Stimulated activated CD4-positive, alpha-beta T cell treated with anti-CD3 and anti-CD28 coated beads, Interleukin-12 subunit alpha, Interleukin-12 subunit beta, amount 100 ng/mL, for 24 hours (primary cell): Measurements from ENCODE around the gene HAUS6.
"Not testable (repeated sequence)": the region's sequence is repeated elsewhere in the genome, so short reads cannot be mapped to it uniquely, and the experiment has no call there.

Experiments
- DNase-seq, 2 experiments: peaks; one replicate each; pipeline ENCODE4 v3.0.0-alpha.2; 2020; ENCODE audit warnings: low read depth in 2 of 2

Gene HAUS6

DNA sequence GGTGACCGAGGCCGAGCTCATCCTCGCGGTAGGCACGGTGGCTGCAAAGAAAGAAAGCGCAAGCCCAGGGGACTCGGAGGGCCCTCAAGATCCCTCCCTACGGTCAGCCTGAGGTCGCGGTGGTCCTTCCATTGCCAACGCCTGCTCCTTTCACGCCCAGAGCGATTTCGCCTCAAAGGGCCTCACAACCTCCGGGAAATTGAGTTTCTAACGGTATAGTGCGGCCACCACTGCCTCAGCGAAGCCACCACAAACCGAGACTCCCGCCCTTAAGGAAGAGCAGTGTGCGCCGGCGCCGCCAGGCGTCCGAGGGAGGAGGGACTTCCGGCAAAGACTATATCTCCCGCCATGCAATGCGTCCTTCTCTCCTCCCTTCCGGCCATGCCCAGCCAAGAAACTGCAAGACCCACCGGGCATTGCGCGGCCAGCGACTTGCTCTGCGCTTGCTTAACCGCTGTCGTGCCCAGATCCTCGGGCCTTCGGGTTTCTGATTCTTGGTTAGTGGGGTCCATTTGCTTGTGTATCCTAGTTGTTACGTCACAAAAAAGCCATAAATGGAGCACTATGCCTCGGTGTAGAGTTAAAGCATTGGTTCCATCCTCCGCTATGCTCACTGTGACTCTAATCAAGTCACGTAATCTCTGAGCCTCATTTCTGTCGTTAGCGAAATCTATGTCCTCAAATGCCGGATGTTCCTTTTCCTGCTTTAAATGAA is at the start of gene HAUS6:
HAUS6 (minus strand) TSS at position 274 of the 715 bp plus-strand sequence; CDS start at position 21, 253 bp downstream.
- peak; percentile 67 to 75 for DNase-seq

DNA sequence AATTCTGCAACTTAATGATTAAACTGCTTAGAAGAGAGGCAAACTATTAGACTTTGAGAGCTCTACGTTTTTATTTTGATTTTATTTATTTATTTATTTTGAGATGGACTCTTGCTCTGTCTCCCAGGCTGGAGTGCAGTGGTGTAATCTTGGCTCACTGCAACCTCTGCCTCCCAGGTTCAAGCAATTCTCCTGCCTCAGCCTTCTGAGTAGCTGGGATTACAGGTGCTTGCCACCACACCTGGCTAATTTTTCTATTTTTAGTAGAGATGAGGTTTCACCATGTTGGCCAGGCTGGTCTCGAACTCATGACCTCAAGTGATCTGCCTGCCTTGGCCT is 49.4 kb upstream of the HAUS6 start:
- DNase-seq = not testable (repeated sequence)

DNA sequence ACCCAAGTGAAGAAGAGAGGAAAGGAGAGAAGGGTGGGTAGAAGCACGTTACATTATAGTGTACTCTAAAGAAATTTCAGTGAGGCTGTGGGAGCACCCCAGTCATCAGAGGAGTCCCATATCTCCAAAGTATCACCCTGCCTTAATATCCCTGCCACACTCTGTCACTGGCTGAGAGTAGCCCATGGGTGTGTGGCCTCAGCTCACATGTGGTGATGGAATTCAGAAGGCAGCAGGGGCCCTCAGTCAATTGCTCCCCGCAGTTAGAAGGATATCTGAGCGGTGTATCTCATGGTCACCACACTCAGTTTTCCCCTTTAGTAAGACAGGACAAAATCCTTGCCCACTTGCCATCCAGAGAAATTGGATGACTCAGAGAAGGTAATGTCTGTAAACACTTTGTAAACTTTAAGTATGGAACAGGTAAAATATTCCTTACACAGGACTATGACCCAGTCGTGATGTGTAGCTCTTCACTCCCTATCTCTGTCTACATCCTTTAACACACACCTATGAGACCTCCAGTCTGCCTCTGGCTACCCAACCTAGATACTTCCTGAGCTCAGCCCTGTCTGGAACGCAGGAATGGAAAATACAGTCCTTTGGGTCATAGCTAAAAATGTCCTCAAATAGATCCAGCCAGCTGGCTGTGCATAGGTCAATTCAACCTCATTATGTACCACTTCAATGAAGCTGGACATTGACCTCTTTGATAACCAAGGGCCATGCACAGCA is 48.9 kb upstream of the HAUS6 start:
- DNase-seq = no peak

GRCh38 chr9:19149230-19149629 is 46.5 kb upstream of the HAUS6 start:
- no peak for DNase-seq

DNA sequence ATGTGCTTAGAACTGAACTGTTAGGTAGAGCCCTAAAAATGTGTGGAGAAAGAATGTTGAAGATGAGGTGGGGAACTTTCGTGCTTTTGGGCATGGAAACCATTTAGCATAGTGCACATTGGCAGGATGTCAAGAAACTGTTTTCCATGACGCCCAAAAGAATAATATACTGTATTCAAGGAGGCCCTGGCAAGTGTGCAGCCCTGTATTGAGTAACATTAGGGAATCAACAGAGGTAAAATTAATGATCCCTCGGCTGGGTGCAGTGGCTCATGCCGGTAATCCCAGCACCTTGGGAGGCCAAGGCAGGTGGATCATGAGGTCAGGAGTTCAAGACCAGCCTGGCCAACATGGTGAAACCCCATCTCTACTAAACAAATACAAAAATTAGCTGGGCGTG is 45.5 kb upstream of the HAUS6 start:
- no peak for DNase-seq

- DNase-seq = no peak
These were observed 43.8 kb upstream of the HAUS6 start for GRCh38 chr9:19146441-19147024.

GRCh38 chr9:19145881-19146280 is 43.2 kb upstream of the HAUS6 start:
- DNase-seq = no peak

DNA sequence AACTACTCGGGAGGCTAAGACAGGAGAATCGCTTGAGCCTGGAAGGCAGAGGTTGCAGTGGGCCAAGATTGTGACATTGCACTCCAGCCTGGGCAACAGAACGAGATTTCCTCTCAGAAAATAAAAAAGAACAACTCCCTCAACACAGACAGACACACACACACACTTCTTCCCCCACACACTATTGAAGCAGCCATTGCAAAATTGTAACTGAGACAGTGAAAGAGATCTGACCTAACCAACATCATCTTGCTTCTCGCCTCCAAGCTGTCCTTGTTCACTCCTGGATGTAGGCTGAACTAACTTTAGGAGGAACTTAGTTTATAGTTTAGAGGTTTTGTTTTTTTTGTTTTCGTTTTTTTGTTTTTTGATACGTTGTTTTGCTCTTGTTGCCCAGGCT is 37.6 kb upstream of the HAUS6 start:
- DNase-seq = no peak

GRCh38 chr9:19138084-19138483 is 35.4 kb upstream of the HAUS6 start:
- no peak for DNase-seq

GRCh38 chr9:19137282-19137681 is 34.6 kb upstream of the HAUS6 start:
- DNase-seq = no peak

DNA sequence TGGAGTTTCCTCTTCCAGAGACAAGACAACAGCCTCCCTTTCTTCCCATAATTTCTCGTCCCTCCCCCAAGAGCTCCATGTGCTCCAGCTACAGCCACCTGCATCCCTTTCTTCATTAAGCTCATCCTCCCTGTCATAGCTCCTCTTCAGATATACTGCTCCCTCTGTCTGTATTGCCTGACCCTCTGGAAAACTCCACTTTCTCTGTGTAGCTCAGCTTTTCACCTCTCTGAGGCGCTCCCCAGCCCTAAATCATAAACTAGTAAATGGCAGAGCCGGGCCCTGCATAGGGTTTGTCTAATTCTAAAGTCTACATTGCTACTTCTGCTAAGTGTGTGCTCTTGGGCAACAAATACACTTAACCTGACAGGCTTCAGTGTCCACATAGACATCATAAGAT is 33.4 kb upstream of the HAUS6 start:
- no peak for DNase-seq

DNA sequence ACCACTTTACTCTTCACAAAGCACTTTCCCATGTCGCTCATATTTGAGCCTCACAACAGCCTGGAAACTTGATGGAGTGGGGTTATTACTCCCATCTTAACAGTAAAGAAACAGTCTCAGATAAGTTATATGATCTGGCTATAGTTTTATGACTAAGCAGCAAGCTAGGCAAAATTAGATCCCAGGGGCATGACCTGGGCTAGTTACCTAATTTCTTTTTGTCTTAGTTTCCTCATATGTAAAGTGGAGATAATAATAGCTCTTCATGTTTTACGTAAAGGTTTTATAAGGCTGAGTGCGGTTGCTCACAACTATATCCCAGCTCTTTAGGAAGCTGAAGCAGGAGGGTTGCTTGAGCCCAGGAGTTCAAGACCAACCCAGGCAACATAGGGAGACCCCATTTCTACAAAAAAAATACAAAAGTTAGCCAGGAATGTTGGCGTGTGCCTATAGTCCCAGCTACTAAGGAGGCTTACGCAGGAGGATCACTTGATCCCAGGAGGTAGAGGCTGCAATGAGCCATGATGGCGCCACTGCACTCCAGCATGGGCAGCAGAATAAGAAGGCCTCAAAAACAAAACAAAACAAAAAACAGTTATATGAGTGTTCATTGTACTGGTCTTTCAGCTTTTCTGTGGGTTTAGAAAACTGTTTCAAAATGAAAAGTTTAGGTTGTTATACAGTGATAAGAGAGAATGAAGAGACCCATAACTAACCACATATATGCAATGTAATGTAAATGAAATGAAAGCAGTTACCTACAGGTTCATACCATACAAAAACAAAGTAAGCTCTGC is 31.0 kb upstream of the HAUS6 start:
- no peak for DNase-seq

DNA sequence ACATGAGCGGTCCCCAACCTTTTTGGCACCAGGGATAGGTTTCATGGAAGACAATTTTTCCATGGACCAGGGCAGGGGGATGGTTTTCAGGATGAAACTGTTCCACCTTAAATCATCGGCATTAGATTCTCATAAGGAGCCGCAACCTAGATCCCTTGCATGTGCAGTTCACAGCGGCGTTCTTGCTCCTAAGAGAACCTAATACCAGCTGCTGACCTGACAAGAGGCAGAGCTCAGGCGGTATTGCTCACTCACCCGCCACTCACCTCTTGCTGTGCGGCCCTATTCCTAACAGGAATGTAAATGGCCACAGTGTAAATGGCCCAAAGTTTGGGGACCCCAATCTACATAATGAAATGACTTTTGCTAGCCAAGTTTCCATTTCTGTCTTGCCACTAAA is 27.7 kb upstream of the HAUS6 start:
- no peak for DNase-seq

DNA sequence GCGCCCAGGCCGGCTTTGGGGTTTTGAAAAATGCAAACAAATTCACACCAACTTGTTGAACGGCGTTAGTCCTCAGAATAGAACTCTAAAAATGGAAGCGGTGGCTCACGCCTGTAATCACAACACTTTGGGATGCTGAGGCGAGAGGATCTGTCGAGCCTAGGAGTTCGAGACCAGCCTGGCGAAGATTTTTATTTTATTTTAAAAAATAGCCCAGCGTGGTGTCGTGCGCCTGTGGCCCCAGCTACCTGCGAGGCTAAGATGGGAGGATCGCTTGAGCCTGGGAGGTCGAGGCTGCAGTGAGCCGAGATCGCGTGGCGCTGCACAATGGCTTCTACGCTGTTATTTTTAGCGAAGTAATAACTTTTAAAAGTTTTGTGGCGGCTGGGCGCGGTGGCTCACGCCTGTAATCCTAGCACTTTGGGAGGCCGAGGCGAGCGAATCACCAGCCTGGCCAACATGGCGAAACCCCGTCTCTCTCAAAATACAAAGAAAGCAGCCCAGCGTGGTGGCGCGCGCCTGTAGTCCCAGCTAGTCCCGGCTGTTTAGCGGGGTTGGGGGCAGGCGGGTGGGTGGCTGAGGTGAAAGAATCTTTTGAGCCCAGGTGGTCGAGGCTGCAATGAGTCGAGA is 25.3 kb upstream of the HAUS6 start:
- DNase-seq = no peak

- no peak for DNase-seq
These were observed 21.7 kb upstream of the HAUS6 start for GRCh38 chr9:19124430-19124793.

GRCh38 chr9:19122490-19123042 is 19.9 kb upstream of the HAUS6 start:
- no peak for DNase-seq

DNA sequence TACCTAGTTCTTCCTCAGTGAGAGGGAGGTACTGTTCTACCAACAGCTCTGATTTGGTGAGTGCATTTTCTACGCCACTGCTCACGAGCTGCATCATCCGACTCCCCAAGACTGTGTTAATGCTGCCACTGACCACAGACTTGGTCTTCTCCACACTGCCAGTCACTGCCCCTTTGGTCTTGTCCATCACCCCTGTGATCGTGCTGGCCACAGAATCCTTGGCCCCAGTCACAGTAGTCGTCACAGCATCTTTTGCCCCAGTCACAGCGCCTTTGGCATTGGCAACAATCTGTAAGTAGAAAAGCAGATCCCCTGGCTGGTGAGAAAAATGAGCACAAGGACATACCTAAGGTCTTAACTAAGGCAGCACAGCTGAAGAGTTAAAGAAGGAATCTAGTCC is 18.2 kb upstream of the HAUS6 start:
- DNase-seq = no peak

- no peak for DNase-seq
These were observed 17.2 kb upstream of the HAUS6 start for GRCh38 chr9:19119801-19120440.

DNA sequence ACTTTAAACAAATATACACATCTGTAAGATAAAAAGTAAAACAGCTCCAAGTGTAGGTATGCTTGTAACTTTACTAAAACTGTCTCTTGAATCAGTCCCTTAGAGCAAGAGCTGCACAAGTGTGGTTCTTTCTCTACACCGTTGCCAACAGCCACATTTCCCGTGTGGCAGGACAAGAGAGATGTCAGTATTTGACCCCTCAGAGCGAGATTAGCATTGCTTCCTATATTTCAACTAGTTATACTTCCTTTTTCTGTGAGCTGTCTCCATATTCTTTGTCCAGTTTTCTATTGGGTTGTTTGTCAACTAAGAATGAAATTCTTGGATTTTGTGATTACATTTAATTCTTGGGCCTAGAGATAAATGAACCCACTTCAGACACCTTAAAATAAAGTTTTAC is 16.5 kb upstream of the HAUS6 start:
- no peak for DNase-seq

DNA sequence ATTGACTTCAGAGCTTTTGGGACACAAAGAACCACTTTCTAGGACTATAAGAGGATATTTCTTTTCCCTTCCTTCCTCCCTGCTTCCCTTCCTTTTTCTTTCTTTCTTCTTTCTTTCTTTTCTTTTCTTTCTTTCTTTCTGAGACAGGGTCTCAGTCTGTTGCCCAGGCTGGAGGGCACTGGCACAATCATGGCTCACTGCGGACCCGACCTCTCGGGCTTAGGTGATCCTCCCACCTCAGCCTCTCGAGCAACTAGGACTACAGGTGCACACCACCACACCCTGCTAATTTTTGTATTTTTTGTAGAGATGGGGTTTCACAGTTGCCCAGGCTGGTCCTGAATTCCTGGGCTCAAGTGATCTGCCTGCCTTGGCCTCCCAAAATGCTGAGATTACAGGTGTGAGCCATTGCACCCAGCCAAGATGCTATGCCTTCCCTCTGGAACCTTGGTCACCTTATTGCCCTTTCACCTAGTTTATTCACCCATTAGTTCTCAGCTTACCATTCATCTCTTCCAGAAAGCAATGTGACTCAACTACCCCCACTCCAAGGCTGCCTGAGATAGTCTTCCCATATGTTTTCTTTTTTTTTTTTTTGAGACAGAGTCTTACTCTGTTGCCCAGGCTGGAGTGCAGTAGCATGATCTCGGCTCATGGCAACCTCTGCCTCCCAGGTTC is 14.5 kb upstream of the HAUS6 start:
- no peak for DNase-seq
